ENCODE results near the gene IQCE.

GRCh38 chr7:2601065-2601464, 42.3 kb downstream of the IQCE start:
- no peak for TF ChIP-seq POLR2A (IDR thresholded peaks at IDR 0.05)
- TF ChIP-seq CTCF (IDR thresholded peaks at IDR 0.05): no peak
